GM12878 (cell line): Measurements from ENCODE around the gene CSK. TPM values are rescaled to one million over a fixed set of nuclear protein-coding genes. Genes with fewer than 3 reads are reported as not detected.

Source experiments
- BACH1 ChIP-seq: fragments of 450-650 bp; IDR thresholded peaks from 2 replicates; pipeline ENCODE4 v1.6.1; 2017; ENCODE audit warnings: mild to moderate bottlenecking, borderline replicate concordance
- CEBPB ChIP-seq, 2 experiments: fragments of 150-350 bp in 1 of 2; IDR thresholded peaks; 2 replicates each; pipeline ENCODE4 v1.6.1; 2012 to 2014; ENCODE audit warnings: low read depth in 2 of 2, low read length in 2 of 2, borderline replicate concordance in 1 of 2, inconsistent platforms in 1 of 2
- FOS ChIP-seq: IDR thresholded peaks from 3 replicates; pipeline ENCODE4 v1.6.1; 2011; ENCODE audit warnings: borderline replicate concordance; ENCODE audit not compliant: insufficient read length; ENCODE audit errors: extremely low read depth
- GABPA ChIP-seq: IDR thresholded peaks from 2 replicates; pipeline ENCODE4 v1.6.1; 2014; ENCODE audit warnings: antibody characterized with exemption, low read depth, mild to moderate bottlenecking, inconsistent platforms
- GATAD2B ChIP-seq: fragments of 450-650 bp; conservative IDR thresholded peaks from 2 replicates; pipeline ENCODE4 v1.6.1; 2017; ENCODE audit warnings: low read depth, mild to moderate bottlenecking, moderate library complexity
- MYC ChIP-seq: IDR thresholded peaks from 2 replicates; pipeline ENCODE4 v1.6.1; 2011; ENCODE audit warnings: mild to moderate bottlenecking, low read length, moderate library complexity, inconsistent platforms; ENCODE audit not compliant: insufficient read depth, insufficient replicate concordance, insufficient read length, severe bottlenecking
- PML ChIP-seq: IDR thresholded peaks from 2 replicates; pipeline ENCODE4 v1.6.1; 2012; ENCODE audit warnings: low read length, inconsistent platforms
- POLR2A ChIP-seq: IDR thresholded peaks from 2 replicates; pipeline ENCODE4 v1.6.1; 2011; ENCODE audit warnings: low read depth, mild to moderate bottlenecking, low read length
- SIX5 ChIP-seq: IDR thresholded peaks from 2 replicates; pipeline ENCODE4 v1.6.1; 2011; ENCODE audit warnings: mild to moderate bottlenecking, low read depth, low read length, moderate library complexity; ENCODE audit not compliant: severe bottlenecking
- SMAD1 ChIP-seq: fragments of 450-650 bp; IDR thresholded peaks from 2 replicates; pipeline ENCODE4 v1.6.1; 2018; ENCODE audit warnings: mild to moderate bottlenecking, low read depth; ENCODE audit not compliant: partially characterized antibody
- TCF3 ChIP-seq: IDR thresholded peaks from 2 replicates; pipeline ENCODE4 v1.6.1; 2012; ENCODE audit warnings: low read depth, mild to moderate bottlenecking, low read length, borderline replicate concordance; ENCODE audit not compliant: insufficient read depth
- ZNF217 ChIP-seq: fragments of 450-650 bp; IDR thresholded peaks from 2 replicates; pipeline ENCODE4 v1.6.1; 2017; ENCODE audit warnings: antibody characterized with exemption, mild to moderate bottlenecking
- ZNF24 ChIP-seq: fragments of 450-650 bp; IDR thresholded peaks from 2 replicates; pipeline ENCODE4 v1.6.1; 2017; ENCODE audit warnings: antibody characterized with exemption, mild to moderate bottlenecking
- ZNF622 ChIP-seq: fragments of 450-650 bp; IDR thresholded peaks from 2 replicates; pipeline ENCODE4 v1.6.1; 2017; ENCODE audit warnings: mild to moderate bottlenecking, inconsistent platforms
- polyA plus RNA-seq, 11 experiments: library from polyadenylated mRNA; depleted of rRNA in 4 of 11; unstranded in 6 of 11; stranded (reverse) in 5 of 11; fragments of >200 nt; fragmentation: Nextera tagmentation in 4 of 11; fragmentation: Illumina TruSeq in 1 of 11; extraction: Ambion mirVana in 4 of 11; extraction: Trizol in 1 of 11; gene quantifications; 1 replicate in 1 of 11; 2 replicates in 10 of 11; pipeline versions ENCODE4 v1.2.1 to v1.2.3, GENCODE V29; 2011 to 2016; ENCODE audit warnings: inconsistent platforms in 2 of 11, missing spikeins in 2 of 11, low read depth in 1 of 11
- total RNA-seq, 4 experiments: library from RNA; depleted of rRNA in 3 of 4; stranded (reverse); fragments of >200 nt in 3 of 4; fragmentation: Illumina TruSeq in 1 of 4; extraction: Trizol in 1 of 4; gene quantifications; 2 replicates each; pipeline versions ENCODE4 v1.2.1 to v1.2.3, GENCODE V29; 2013 to 2021
- TF ChIP-seq, protein P1 (sequence below): fragments of 450-650 bp; IDR thresholded peaks from 2 replicates; pipeline ENCODE4 v1.6.1; 2017; ENCODE audit warnings: mild to moderate bottlenecking, moderate library complexity
- TF ChIP-seq, protein P2 (sequence below): fragments of 450-650 bp; IDR thresholded peaks from 2 replicates; pipeline ENCODE4 v1.6.1; 2017; ENCODE audit warnings: mild to moderate bottlenecking, low read depth, inconsistent platforms; ENCODE audit not compliant: poor library complexity, severe bottlenecking
- TF ChIP-seq, protein P3 (sequence below): IDR thresholded peaks from 2 replicates; pipeline ENCODE4 v1.6.1; 2012; ENCODE audit warnings: low read depth, low read length, improper control_type of control experiment
- TF ChIP-seq, protein P4 (sequence below): IDR thresholded peaks from 2 replicates; pipeline ENCODE4 v1.6.1; 2011; ENCODE audit warnings: low read depth, low read length, improper control_type of control experiment, borderline replicate concordance
- TF ChIP-seq, protein P5 (sequence below), 3 experiments: IDR thresholded peaks in 2 of 3; conservative IDR thresholded peaks in 1 of 3; 2 replicates each; pipeline ENCODE4 v1.5.1; 2011; ENCODE audit warnings: low read depth in 3 of 3, low read length in 3 of 3, mild to moderate bottlenecking in 3 of 3, control low read depth in 2 of 3, moderate library complexity in 2 of 3, inconsistent platforms in 1 of 3, mixed read lengths in 1 of 3; ENCODE audit not compliant: control insufficient read depth in 2 of 3, insufficient read depth in 1 of 3; ENCODE audit errors: extremely low read depth in 1 of 3

Gene CSK
- total and polyA plus RNA-seq, 10 of the 15 experiments (the other 5 are each of a cell fraction or from before 2014, with no cell fraction given) = 3.4 to 327 (median 75.8) TPM

DNA sequence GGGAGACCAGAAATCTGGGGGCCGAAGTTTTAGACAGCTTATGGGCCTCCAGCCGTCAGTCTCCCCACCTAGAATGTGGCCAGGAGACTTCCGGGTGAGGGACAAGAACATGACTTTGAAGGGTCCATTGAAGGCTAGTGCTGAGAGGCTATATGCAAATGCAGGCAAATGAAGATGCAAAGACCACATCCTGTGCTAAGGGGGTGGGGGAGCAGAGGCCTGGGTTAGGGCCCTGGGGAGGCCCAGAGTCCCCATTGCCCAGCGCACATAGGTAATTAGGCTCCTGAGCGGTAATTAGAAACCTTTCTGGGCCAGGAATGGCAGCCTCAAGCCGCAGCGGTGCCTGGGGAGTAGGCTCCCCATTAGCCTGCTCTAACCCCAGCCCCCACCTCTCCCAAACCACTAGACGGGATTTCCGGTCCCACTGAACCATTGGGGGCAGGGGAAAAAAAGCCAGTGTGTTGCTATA lies 6.8 kb downstream of the CSK start (continued):
- TF ChIP-seq, protein P1, sequence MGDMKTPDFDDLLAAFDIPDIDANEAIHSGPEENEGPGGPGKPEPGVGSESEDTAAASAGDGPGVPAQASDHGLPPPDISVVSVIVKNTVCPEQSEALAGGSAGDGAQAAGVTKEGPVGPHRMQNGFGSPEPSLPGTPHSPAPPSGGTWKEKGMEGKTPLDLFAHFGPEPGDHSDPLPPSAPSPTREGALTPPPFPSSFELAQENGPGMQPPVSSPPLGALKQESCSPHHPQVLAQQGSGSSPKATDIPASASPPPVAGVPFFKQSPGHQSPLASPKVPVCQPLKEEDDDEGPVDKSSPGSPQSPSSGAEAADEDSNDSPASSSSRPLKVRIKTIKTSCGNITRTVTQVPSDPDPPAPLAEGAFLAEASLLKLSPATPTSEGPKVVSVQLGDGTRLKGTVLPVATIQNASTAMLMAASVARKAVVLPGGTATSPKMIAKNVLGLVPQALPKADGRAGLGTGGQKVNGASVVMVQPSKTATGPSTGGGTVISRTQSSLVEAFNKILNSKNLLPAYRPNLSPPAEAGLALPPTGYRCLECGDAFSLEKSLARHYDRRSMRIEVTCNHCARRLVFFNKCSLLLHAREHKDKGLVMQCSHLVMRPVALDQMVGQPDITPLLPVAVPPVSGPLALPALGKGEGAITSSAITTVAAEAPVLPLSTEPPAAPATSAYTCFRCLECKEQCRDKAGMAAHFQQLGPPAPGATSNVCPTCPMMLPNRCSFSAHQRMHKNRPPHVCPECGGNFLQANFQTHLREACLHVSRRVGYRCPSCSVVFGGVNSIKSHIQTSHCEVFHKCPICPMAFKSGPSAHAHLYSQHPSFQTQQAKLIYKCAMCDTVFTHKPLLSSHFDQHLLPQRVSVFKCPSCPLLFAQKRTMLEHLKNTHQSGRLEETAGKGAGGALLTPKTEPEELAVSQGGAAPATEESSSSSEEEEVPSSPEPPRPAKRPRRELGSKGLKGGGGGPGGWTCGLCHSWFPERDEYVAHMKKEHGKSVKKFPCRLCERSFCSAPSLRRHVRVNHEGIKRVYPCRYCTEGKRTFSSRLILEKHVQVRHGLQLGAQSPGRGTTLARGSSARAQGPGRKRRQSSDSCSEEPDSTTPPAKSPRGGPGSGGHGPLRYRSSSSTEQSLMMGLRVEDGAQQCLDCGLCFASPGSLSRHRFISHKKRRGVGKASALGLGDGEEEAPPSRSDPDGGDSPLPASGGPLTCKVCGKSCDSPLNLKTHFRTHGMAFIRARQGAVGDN = peak; percentile 82
- TF ChIP-seq ZNF622 = no peak
- TF ChIP-seq SIX5 = no peak
- no peak for TF ChIP-seq FOS
- TF ChIP-seq, protein P2, sequence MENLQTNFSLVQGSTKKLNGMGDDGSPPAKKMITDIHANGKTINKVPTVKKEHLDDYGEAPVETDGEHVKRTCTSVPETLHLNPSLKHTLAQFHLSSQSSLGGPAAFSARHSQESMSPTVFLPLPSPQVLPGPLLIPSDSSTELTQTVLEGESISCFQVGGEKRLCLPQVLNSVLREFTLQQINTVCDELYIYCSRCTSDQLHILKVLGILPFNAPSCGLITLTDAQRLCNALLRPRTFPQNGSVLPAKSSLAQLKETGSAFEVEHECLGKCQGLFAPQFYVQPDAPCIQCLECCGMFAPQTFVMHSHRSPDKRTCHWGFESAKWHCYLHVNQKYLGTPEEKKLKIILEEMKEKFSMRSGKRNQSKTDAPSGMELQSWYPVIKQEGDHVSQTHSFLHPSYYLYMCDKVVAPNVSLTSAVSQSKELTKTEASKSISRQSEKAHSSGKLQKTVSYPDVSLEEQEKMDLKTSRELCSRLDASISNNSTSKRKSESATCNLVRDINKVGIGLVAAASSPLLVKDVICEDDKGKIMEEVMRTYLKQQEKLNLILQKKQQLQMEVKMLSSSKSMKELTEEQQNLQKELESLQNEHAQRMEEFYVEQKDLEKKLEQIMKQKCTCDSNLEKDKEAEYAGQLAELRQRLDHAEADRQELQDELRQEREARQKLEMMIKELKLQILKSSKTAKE = peak; percentile 88
- TF ChIP-seq TCF3 = no peak
- peak; percentile 83 for TF ChIP-seq GATAD2B
- TF ChIP-seq BACH1 = peak; percentile 71; the same call in 1 of the 2 replicates
- peak; percentile 58 for TF ChIP-seq ZNF217
- TF ChIP-seq CEBPB (IDR thresholded peaks at IDR 0.05; ENCODE audit: borderline replicate concordance in 1 of 2, low read depth in 2 of 2, low read length in 2 of 2) = no peak
- TF ChIP-seq GABPA = no peak
- peak; percentile 86 for TF ChIP-seq SMAD1
- TF ChIP-seq MYC = no peak
- TF ChIP-seq, protein P3, sequence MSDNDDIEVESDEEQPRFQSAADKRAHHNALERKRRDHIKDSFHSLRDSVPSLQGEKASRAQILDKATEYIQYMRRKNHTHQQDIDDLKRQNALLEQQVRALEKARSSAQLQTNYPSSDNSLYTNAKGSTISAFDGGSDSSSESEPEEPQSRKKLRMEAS = peak; percentile 30; the same call in 1 of the 2 replicates
- TF ChIP-seq, protein P4, sequence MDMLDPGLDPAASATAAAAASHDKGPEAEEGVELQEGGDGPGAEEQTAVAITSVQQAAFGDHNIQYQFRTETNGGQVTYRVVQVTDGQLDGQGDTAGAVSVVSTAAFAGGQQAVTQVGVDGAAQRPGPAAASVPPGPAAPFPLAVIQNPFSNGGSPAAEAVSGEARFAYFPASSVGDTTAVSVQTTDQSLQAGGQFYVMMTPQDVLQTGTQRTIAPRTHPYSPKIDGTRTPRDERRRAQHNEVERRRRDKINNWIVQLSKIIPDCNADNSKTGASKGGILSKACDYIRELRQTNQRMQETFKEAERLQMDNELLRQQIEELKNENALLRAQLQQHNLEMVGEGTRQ = no peak
- TF ChIP-seq, protein P5, sequence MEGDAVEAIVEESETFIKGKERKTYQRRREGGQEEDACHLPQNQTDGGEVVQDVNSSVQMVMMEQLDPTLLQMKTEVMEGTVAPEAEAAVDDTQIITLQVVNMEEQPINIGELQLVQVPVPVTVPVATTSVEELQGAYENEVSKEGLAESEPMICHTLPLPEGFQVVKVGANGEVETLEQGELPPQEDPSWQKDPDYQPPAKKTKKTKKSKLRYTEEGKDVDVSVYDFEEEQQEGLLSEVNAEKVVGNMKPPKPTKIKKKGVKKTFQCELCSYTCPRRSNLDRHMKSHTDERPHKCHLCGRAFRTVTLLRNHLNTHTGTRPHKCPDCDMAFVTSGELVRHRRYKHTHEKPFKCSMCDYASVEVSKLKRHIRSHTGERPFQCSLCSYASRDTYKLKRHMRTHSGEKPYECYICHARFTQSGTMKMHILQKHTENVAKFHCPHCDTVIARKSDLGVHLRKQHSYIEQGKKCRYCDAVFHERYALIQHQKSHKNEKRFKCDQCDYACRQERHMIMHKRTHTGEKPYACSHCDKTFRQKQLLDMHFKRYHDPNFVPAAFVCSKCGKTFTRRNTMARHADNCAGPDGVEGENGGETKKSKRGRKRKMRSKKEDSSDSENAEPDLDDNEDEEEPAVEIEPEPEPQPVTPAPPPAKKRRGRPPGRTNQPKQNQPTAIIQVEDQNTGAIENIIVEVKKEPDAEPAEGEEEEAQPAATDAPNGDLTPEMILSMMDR (IDR thresholded peaks at IDR 0.05 in 2 of 3, conservative IDR thresholded peaks at IDR 0.05 in 1 of 3; ENCODE audit: control insufficient read depth in 2 of 3, extremely low read depth in 1 of 3, insufficient read depth in 1 of 3, low read depth in 3 of 3, low read length in 3 of 3) = no peak
- peak; percentile 73 for TF ChIP-seq ZNF24
- no peak for TF ChIP-seq PML
- TF ChIP-seq POLR2A = peak; percentile 57
